HG03460 (cell line): ENCODE measurements around the gene PSMG4.

Experiments
- ATAC-seq: cut with Tn5 transposase; IDR thresholded peaks from one replicate; pipeline ENCODE4 v1.9.1; 2021; ENCODE audit not compliant: unreplicated experiment

The PSMG4 gene

GRCh38 chr6:3305831-3306230 lies 47.1 kb downstream of the PSMG4 start:
- ATAC-seq = no peak

DNA sequence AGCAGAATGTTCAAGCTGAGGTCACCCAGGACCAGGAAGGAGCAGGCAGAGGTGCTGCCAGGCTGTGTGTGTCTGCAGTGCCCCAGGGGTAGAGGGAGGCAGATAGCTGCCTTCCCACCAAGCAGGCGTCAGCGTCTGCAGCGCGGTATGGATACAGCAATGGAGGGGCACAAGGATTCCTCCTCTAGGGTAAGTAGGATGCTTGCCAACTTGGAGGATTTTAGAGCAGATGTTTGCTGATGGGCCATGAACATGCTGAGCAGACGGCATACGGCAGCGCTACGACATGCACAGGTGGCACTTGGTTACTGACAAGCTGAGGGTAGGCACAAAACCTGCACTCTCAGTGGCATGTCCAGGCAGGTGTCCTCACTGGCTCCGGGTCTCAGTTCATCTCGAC lies 48.1 kb downstream of the PSMG4 start:
- no peak for ATAC-seq

DNA sequence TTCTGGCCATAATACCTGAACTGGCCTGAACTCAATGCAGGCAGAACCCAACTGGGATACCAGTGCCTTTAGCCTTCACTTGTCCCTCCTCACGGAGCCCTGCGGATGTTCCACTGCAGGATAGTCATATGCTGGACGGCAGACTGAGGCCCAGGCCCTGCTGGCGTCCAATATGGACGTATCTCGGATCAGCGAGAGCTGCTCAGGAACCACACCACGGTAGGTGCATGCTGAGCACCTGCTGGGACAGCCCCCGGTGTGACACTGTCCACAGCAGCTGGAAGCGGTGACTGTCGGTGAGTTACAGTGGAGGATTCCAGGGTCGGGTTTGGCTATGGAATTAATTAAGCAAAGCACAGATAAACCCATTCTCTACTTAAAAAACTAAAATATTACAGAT lies 48.7 kb downstream of the PSMG4 start:
- no peak for ATAC-seq

GRCh38 chr6:3308106-3308505 lies 49.4 kb downstream of the PSMG4 start:
- ATAC-seq = no peak

GRCh38 chr6:3309391-3310050 lies 50.8 kb downstream of the PSMG4 start:
- ATAC-seq = no peak

- no peak for ATAC-seq
Observed at GRCh38 chr6:3310051-3310448, 51.3 kb downstream of the PSMG4 start.

- no peak for ATAC-seq
Observed at GRCh38 chr6:3310703-3311102, 52.0 kb downstream of the PSMG4 start.

- ATAC-seq = no peak
Observed at GRCh38 chr6:3311826-3312225, 53.1 kb downstream of the PSMG4 start.

GRCh38 chr6:3312604-3313231 lies 54.0 kb downstream of the PSMG4 start:
- no peak for ATAC-seq

DNA sequence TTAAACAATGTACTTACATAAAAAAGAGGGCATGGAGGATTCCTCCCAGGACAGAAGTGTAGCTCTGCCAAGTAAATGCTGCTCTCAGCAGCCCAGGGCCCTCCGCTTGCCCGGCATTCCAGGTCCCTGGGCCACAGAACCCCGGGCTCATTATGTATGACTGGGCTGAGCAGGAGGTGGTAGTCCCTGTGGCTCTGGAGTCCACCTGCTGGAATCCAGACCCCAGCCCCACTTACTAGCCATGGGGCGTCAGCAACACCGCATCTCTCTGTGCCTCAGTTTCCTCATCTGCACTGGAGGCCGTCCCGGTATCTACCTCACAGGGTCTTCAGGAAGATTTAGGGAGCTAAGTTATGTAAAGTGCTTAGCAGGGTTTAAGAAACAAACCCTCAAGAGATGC lies 55.4 kb downstream of the PSMG4 start:
- ATAC-seq = no peak

- ATAC-seq = no peak
Observed at GRCh38 chr6:3314621-3315467, 56.1 kb downstream of the PSMG4 start.

- no peak for ATAC-seq
Observed at GRCh38 chr6:3315841-3316240, 57.1 kb downstream of the PSMG4 start.

DNA sequence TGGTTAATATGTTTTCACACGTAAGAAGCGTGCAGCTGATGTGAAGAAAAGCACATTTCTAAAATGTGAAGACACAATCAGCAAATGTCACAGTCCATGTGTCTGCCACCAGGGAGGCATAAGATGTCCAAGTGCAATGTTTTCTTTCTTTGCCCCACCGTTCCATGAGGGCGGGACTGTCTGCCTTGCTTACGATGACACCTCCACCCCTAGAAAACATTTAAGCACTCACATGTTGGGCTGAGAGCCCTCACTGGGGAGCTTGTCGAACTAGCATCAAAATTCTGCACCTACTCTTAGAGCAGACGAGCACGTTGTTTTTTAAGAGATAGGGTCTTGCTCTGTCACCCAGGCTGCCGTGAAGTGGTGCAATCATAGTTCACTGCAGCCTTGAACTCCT lies 57.6 kb downstream of the PSMG4 start:
- no peak for ATAC-seq

- ATAC-seq = no peak
Observed at GRCh38 chr6:3316818-3317217, 58.1 kb downstream of the PSMG4 start.
